Measurements from ENCODE around the gene TSPEAR.

The TSPEAR gene

DNA sequence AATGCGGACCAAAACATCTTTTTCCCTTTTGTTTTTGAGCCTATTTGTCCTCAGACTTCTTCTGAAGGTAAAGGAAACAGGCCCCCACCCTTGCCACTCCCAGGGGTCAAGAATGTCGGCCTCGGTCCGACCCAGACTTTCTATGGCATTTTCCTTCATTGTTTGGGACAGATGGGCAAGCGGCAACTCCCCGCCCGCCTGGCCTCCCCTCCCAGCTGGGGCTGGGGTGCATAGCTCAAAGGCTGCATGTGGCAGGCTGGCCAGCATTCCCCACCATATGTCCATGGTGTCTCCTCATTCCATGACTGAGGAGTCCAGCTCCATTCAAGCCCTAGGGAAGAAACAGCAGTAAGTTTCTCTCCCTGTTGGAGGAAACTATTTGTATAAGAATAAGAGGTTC is 29.4 kb upstream of the TSPEAR start:
- no peak for DNase-seq (ENCODE audit: low spot score)

DNA sequence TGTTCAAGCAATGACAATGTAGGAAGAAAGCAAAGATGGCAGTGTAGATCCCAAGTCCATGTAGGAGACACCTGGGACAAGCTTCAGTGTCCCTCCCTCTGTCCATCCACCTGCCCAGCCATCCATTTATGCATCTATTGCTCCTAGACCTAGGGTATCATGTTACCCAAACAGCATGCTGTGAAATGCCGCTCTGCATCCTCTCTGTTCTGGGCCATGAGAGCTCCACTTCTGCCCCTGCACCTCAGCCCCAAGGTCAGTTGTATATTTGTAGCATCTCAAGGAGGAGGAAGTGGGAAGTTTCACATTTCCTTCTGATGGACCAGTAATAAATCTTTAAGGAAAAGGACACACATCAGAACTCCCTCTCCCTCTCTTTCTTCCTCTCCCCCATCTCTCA is 27.9 kb upstream of the TSPEAR start:
- no peak for DNase-seq (ENCODE audit: low spot score)

DNA sequence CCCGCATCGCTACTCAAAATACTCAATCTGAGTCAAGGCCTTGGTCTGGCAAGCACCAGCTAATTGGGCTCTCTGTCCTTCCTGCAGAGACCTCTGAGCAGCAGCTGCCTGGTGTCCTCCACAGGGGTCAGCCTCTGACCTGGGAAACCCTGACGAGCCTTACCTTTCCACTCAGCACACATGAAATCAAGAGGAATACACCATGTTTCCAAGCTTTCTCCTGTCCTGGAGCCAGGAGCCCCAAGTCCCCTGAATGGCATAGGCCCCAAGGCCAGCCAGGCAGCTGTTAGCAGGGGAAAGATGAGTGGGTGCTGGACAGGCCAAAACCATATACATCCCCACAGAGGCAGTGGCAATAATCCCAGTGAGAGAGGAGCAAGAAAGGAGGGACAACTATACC is 27.2 kb upstream of the TSPEAR start:
- no peak for DNase-seq (ENCODE audit: low spot score)

DNA sequence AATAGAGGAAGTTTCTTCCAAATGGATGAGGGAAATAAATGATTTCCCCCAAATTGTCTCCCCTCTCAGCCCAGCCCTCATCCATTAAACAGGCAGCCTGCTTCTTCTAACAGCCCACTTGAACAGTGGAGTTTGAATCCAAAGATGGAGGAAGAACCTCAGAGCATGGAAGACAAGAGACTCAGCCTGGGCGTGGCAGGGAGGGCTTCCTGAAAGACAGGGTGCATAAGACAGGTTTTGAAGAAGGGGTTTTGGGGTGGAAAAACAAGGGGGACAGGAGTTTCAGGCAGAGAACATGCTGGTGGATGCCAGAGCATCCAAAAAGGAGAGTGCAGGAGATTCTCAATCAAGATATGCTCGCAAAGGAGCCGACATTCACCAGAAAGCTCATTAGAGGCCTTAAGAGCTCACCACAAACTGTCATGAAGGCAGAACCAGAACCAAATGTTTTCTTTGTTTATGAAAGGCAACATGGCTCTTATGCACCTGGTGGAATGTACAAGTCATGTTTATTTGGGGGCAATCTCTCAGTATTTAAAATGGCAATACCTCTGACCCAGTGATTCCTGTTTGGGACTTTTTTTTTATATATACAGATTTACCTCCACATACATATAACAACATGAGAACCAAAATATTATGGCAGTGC is 26.5 kb upstream of the TSPEAR start:
- no peak for DNase-seq (ENCODE audit: low spot score)

DNA sequence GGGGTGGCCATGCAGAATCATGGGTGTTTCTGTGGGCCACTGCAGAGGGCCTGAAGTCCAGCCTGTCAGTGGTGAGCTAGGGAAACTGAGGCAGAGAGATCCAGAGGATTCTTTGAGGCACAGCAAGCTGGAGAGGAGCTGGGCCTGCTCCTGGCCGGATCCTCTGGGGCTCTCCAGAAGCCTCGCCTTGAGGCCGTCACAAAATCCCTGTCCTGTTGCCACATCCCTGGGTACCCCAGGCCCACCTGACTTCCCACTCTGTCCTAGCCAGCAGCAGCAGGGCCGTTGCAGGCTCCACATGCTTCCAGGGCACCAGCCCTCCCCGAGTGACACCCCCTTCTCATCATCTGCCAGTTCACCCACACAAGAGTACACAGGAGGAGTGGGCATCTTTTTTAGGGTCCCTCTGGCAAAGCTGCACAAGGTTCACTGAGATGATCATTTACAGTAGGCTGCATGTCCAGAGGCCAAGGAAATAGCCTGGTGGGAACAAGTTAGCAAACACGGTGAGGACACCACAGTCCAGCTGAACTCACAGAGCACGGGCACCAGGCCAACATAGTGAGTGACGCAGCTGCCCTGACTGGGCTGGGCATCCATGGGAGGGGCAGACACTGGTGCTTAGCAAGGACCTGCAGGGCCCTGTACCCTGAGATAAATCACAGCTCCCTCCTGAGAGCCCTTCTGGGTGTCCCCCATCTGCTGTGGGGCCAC is 25.1 kb upstream of the TSPEAR start:
- no peak for DNase-seq (ENCODE audit: low spot score)

DNA sequence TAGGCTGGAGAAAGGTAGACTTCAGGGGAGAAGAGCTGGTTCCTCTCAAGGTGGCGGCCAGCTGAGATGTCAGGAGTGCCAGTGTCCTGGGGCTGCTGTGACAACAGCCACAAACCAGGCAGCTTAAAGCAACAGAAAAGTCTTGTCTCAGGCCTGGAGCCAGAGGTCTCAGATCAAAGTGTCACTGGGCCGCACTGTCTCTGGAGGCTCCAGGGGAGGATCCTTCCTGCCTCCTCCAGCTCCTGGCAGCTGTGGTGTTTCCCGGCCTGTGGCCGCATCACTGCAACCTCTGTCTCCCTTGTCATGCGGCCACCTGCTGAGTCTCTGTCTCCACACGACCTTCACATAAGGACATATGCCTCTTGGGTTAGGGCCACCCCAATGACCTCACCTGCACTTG is 24.4 kb upstream of the TSPEAR start:
- DNase-seq (ENCODE audit: low spot score), result no peak

DNA sequence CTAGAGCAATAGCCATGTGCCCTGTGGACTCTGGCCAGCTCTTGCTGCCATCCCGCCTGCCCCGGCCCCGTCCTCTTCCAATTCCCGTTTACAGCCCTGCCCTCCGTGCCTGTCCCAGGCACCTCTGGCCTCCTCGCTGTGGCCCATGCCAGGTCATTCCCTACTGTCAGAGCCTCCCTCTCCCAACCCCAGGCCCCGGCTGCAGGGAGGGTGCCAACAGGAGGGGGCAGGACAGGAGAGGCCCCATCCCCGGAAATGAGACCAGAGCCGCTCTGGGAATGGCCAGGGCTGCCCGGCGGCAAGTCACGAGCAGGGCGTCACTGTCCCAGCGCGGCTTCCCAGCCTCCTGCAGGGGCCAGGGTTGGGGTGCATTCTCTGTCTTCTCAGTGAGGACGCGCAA is 23.5 kb upstream of the TSPEAR start:
- DNase-seq (ENCODE audit: low spot score), result no peak

DNA sequence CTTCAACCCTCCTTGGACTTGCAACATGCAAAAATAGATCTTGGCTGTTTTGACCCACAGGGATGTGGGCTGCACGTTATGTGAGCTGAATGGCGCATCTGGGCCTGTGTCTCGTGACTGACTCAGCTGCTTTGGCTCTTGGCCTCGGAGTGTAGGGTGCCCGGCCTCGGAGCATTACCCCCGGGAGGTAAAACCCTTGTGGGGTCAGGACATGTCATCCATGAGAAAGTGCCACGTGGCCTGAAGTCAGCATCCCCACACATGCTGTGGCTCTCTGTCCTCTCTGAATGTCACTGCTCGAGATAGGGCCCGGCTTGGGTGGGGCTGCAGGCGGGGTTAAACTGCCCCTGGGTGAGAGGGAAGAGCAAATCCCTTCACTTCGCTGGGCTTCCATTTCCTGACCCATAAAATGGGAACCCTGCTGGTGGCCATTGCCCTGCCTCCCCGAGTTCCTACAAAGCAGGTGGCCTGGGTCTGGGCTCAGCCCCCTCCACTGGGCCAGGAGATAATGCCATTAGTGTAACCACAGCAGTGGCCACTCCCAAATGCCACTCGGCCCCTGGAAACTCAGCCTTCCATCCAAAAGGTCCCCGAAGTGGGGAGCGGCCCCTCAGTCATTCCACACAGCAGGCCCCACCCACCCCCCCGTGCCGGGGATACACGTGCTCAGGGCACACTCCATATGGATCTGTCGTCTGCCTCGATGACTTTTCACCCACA is 22.8 kb upstream of the TSPEAR start:
- no peak for DNase-seq (ENCODE audit: low spot score)

DNA sequence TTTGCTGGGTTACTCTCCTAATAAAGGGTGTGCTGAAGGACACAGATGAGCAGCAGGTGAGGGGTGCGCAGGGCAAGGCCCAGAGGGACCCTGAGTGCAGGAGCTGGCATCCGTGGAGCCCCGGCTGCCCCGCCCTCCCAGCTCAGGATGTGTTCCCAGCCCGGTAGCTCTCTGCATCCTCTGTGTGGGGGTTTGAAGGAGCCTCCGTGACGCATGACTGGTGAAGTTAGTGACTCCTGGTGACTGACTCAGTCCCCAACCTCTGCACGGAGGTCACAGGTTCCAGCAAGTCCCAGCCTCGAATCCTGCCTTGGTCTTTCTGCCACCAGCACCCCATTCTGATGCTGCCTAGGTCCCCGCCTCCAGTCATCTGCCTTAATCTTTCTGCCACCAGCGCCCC is 21.6 kb upstream of the TSPEAR start:
- no peak for DNase-seq (ENCODE audit: low spot score)

DNA sequence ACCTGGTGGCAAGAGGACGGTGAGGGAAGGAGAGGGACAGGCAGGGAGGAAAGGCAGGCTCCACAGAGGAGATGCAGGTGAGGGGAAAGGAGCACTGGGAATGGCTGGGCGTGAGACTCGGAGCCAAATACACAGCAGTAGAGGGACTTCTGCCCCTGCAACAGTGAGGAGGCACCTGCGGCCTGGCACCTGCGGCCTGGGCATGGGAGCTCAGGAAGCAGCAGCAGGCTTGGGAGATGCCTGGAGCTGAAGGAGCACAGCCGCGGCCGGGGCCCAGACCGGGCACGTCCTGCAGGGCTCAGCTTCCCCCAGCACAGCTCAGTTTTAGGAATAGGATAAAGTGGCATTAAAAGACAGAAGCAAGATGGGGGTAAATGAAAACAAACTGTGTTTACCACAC is 20.9 kb upstream of the TSPEAR start:
- DNase-seq (ENCODE audit: low spot score), result no peak

DNA sequence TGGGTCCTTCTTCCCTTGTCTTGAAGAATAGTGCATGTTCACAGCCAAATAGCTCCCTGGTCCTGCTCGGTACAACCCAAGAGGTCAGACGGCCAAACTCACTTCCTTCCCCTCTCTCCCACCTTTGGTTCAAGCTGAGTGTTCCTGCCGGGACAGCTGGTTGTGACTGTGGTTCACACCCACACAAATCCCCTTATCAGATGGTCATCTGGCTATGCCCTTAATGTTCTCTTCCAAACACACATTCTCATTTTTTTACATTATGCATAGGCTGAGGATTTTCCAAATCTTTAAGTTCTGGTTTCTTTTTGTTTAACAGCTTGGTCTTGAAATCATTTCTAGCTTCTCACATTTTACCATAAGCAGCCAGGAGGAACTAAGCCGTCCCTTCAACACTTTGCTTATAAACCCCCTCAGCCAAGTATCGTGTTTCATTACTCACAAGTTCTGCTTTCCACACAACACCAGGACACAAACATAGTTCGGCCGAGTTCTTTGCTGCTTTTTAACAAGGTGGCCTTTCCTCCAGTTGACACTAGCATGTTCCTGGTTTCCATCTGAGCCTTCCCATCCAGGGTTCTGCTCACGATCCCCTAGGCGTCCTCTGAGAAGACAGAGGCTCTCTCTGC is 19.7 kb upstream of the TSPEAR start:
- no peak for DNase-seq (ENCODE audit: low spot score)

DNA sequence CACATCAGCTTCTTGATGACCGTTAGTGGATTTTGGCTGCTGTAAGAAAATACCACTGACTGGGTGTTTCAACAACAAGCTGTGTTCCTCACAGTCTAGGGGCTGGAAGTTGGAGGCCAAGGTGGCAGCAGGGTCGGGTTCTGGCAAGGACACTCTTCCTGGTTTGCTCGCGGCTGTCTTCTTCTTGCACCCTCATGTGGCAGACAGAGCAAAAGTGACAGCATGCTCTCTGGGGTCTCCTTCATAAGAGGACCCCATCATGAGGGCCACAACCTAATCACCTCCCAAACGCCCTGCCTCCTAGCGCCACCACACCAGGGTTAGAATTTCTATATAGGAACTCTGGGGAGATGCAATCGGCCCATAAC is 18.6 kb upstream of the TSPEAR start:
- no peak for DNase-seq (ENCODE audit: low spot score)

DNA sequence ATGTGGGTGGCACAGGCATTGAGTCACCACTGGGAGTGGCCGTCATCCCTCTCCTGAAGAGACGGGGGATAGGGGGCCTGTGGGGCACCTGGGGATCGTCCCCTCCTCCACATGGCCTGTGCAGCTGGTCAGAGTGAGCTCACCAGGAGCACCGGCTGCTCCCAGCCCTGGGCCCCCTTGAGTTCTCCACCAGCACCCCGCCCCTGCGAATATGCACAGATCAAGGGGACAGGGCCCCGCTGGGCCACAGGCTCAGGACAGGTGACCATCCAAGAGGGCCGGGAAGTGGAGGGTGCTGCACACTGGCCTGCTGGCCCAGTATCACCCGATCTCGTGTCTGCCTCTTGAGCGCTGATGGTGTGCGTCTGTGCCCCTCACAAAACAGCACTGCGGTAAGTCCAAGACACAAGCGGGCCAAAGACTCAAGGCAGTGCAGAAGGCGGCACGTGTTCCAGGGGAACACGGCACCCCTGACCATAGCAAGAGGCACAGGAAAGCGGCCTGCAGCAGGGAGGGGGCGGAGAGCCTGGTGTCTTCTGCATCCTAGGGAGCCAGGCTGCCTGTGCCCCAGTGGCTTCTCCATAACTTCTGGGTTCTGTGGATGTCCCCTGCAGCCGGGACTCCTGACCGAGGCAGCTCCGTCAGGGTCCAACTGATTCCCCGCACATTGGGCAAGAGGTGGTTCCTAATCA is 18.1 kb upstream of the TSPEAR start:
- no peak for DNase-seq (ENCODE audit: low spot score)

DNA sequence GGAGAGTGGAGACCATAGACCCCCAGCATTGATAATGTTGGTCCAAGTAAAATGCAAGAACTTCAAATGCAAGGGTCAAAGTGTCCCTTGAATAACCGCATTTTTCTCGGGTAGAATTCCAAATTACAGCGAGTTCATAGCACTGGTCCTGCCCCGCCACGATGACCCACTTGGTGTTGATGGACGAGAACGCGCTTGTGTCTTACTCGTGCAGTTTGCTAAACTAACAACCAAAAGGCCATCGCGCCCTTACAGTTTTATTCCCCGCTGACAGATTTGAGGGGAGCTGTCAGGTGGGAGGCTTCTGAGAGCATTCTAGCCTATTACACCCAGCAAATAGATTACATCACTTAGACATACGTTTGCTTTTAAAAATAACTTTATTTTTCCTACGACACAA is 17.3 kb upstream of the TSPEAR start:
- no peak for DNase-seq (ENCODE audit: low spot score)

DNA sequence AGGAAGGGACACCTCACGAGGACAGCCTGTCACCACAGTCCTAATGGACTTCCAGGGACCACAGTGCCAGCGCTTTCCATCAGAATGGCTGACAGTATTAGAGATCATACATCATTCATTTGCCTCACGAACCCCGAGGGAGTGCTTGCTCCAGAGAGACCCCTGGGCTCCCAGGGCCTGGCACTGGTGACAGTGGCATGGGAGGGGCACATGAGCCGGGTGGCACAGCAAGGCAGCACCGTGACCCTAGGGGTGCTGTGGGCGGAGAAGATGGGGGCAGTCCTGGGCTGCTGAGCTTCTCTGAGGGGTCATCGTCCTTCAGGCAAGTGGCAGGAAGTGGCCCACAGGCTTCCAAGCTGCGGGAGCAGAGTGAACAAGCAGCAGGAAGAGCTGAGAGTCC is 16.4 kb upstream of the TSPEAR start:
- DNase-seq (ENCODE audit: low spot score), result no peak

DNA sequence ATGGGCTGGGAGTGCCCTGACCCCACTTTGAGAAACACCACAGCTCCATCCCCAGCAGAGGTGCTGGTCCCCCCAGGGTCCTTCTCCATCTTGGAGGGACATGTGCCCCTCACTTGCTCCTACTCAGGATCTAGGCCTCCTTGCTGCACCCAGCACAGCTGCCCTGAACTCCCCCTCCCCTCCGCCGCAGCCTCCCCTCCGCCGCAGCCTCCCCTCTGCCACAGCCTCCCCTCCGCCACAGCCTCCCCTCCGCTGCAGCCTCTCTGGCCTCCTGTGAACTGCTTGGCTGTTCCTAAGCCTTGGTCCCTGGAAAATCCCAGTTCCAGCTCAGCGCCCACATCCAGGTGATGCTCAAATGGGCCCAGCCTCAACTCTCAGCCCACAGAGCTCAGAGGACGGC is 15.9 kb upstream of the TSPEAR start:
- DNase-seq (ENCODE audit: low spot score), result no peak

DNA sequence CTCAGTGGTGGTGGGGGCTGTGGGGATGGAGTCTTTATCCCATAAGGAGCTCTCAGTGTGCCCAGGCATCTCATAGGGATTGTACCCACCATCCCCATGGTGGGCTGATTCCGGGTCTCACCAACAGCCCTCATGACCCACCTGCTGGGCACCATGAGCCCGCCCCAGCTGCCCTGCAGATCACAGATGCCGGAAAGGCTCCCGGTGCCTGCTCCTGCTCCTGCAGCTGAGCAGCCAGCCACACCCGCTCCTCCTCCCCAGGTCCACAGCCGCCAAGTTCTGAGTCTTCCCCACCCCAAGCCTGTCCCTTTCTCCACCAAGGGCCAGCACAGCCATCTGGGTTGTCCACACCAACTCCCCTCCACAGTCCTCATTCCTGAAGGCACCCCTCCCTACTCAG is 15.5 kb upstream of the TSPEAR start:
- DNase-seq (ENCODE audit: low spot score), result no peak

DNA sequence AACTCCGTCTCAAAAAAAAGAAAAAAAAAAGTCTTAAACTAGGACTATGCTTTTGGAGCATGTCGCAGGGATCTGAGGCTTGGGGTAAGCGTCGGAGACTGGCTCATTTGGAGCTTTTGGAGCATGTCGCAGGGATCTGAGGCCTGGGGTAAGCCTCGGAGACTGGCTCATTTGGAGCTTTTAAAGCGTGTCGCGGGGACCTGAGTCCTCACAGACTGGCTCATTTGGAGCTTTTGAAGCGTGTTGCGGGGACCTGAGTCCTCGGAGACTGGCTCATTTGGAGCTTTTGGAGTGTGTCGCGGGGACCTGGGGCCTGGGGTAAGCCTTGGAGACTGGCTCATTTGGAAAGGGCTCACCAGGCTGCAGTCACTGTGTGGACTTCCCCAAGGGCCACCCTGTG is 13.6 kb upstream of the TSPEAR start:
- DNase-seq (ENCODE audit: low spot score), result no peak

DNA sequence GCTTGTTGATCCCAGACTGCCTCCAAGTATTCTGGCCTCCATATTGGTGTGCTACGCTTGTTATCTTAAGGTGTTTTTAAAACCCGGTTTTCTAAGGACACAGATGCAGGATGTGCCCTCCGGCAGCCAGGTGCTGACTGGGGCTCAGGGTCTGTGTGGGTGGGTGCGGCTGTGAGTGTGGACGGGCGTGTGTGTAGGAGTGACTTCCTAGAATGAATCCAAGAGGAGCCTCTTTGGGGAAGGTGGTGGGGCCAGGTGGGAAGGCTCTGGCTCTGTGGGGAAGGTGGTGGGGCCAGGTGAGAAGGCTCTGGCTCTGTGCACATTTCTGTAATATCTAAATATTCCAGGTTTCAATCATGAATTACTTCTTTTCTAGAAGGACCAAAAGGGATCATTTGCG is 12.8 kb upstream of the TSPEAR start:
- no peak for DNase-seq (ENCODE audit: low spot score)

DNA sequence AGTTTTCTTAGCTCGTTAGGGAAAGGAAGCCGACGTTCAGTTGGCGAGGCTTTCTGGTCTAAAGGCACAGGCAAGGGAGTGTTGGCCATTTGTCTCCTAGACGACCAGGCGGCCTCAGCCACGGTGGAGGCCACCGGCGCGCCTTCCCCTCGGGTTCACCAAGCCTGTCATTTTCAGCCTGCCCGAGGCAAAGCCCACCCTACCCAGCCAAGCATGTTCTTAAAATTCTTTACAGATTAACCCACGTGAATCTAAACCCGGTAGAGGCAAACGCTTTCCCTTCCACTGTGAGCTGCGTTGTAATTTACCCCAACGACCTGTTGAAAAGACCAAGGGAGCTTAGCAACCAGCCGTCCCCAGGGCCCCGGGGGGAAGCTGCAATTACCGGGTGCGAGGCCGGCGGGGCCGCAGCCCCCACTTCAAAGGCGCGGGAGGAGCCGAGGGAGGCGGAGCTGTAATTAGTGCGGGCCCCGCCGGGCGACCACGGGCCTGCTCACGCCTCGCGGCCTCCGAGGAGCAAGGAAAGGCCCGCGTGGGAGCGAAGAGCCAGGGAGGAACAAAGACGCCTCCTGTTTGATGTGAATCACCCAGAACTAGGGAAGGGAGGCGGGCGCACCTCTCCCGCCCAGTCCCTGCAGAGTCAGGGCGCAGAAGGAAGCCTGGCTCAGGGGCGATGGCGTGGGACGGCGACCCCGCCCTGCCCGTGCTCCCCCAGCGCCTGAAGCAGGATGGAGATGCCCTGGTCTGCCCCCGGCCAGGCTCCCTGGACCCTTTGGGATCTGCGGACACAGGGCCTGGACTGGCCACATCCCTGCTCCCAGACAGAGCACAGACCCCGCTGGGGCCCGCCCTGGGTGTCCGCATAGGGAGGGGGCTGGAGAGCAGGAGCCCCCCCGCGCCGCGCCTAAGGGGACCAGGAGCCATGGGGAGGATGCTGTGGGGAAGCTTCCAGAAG is 12.1 kb upstream of the TSPEAR start:
- no peak for DNase-seq (ENCODE audit: low spot score)

DNA sequence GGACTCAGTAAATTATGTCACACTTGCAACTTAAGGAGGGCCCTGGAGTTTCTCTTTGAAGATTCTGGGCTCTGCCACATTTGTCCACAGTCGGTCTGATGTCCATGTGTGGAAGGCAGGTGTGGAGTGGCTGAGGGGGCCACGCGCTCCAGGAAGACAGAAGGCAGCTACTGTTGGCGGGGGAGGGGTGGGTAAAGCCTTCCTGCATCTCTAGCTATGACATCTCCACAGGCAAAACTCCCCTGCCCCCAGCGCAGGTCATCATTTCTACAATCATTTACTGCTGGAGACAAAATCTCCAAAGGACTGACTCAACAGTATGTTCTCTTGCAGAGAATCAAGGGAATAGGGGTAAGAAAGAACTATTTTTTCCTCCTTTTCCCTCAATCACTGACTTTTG is 11.4 kb upstream of the TSPEAR start:
- DNase-seq (ENCODE audit: low spot score), result no peak
